ENCODE measurements around the gene MIDN. TPM values are rescaled to one million over a fixed set of nuclear protein-coding genes. Genes with fewer than 3 reads are reported as not detected.

MIDN gene
- total and polyA plus RNA-seq, 12 donors: 8.6 to 189 (median 59.9) TPM

- no peaks in the 10 kb centered on the region for H3K9me3 ChIP-seq (replicated peaks in 1 of 3)
- intact Hi-C loops (cut with DNase I): no loop called here
- H3K4me1 ChIP-seq (replicated peaks in 1 of 2): peaks cover 30 to 39% of the 10 kb centered on the region in 2 donors
- peak overlapping the region in 1 of 5 donors; percentile 66 for H3K27ac ChIP-seq
- no peak for DNase-seq
- H3K4me3 ChIP-seq: no peak overlapping the region
- H3K27me3 ChIP-seq: no peaks in the 10 kb centered on the region
- WGBS, 4 donors: 80 to 97% (median 85%) methylated on average over 6 to 39 of the region's 39 CpGs
- TF ChIP-seq POLR2A (IDR thresholded peaks at IDR 0.05) (no peak), CTCF (IDR thresholded peaks at IDR 0.05) (no peak)
- H3K36me3 ChIP-seq (replicated peaks in 1 of 2): no peaks in the 10 kb centered on the region
Measured at GRCh38 chr19:1235625-1236538, 12.5 kb upstream of the MIDN start.

GRCh38 chr19:1236576-1236975 lies 11.8 kb upstream of the MIDN start:
- Histone ChIP-seq H3K4me3 (peak overlapping the region in 1 of 4 donors; percentile 69), H3K4me1 (replicated peaks in 1 of 2) (peaks cover 35 to 45% of the 10 kb centered on the region in 2 donors), H3K27ac (peak overlapping the region in 1 of 5 donors; percentile 74), H3K36me3 (replicated peaks in 1 of 2) (no peaks in the 10 kb centered on the region), H3K27me3 (no peaks in the 10 kb centered on the region), H3K9me3 (replicated peaks in 1 of 3) (no peaks in the 10 kb centered on the region)
- TF ChIP-seq POLR2A (IDR thresholded peaks at IDR 0.05) (no peak), CTCF (IDR thresholded peaks at IDR 0.05) (no peak)
- 17 to 25% methylated on average over 35 to 42 of the region's 42 CpGs; no CpG with 5 or more reads in 2 of the 4 donors for WGBS, 4 donors
- DNase-seq: no peak
- intact Hi-C loops (cut with DNase I): no loop called here

DNA sequence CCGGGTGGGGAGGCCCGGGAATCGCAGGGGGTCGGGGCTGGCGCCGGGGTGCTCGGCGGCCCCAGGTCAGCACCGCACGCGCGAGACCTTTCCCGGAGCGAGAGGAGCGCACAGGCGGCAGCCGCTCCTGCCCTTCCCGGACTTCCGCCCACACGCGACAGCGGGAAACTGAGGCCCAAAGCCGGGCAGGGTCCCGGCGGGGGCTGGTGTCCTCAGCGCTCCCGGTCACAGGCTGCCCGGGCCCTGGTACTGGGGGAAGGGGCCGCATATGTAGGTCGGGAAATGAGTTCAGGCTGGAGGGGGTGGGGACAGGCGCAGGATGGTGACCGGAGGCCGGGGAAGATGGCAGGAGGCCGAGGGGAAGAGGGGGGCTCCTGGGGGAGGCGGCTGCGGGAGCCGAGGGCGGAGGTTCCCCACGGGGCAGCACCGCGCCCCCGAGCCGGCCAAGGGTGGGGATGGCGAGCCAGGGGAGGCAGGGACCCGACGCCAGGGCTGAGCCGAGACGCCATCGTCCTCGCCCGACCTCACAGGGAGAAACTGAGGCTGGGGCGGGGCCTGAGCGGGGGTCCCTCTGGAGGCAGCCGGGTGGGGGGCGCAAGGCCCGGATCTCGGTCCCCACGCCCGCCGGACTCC lies 11.2 kb upstream of the MIDN start:
- Histone ChIP-seq H3K4me3 (peak overlapping the region in 3 of 4 donors; percentile 25 to 69 (median 26)), H3K9me3 (replicated peaks in 1 of 3) (no peaks in the 10 kb centered on the region), H3K4me1 (replicated peaks in 1 of 2) (peaks cover 36 to 43% of the 10 kb centered on the region in 2 donors), H3K36me3 (replicated peaks in 1 of 2) (no peaks in the 10 kb centered on the region), H3K27ac (peak overlapping the region in 2 of 5 donors; percentile 61 to 74), H3K27me3 (no peaks in the 10 kb centered on the region)
- TF ChIP-seq CTCF (IDR thresholded peaks at IDR 0.05) (no peak), POLR2A (IDR thresholded peaks at IDR 0.05) (no peak)
- peak in 3 of 7 donors; percentile 51 to 68 (median 55) for DNase-seq
- intact Hi-C loops (cut with DNase I): no loop called here
- 0 to 1% (median 0%) methylated on average over 8 to 60 of the region's 60 CpGs for WGBS, 4 donors

GRCh38 chr19:1237754-1238368 lies 10.5 kb upstream of the MIDN start, which contains the start of gene CBARP:
TSS of gene CBARP (minus strand) at chr19:1238005. CDS start at chr19:1236100, 1,905 bp downstream.
- 1% methylated on average over 25 to 85 of the region's 87 CpGs; no CpG with 5 or more reads in 2 of the 4 donors for WGBS, 4 donors
- DNase-seq: peak in 3 of 7 donors; percentile 45 to 67 (median 50)
- Histone ChIP-seq H3K27me3 (no peaks in the 10 kb centered on the region), H3K9me3 (replicated peaks in 1 of 3) (no peaks in the 10 kb centered on the region), H3K4me3 (peak within 1 kb of the TSS in 3 of 4 donors; percentile 25 to 69 (median 26)), H3K4me1 (replicated peaks in 1 of 2) (peaks cover 36 to 43% of the 10 kb centered on the region in 2 donors), H3K27ac (peak within 1 kb of the TSS in 4 of 5 donors; percentile 36 to 99 (median 50)), H3K36me3 (replicated peaks in 1 of 2) (no peaks in the 10 kb centered on the region)
- intact Hi-C loops (cut with DNase I): no loop called here
- no peak for TF ChIP-seq CTCF (IDR thresholded peaks at IDR 0.05)
- peak in 1 of 2 donors; percentile 45 for TF ChIP-seq POLR2A (IDR thresholded peaks at IDR 0.05)

Data from adrenal gland (tissue), 12 donors.